Type B pancreatic cell (in vitro differentiated cells): ENCODE data around the gene RAI1. TPM values are rescaled to one million over a fixed set of nuclear protein-coding genes. Genes with fewer than 3 reads are reported as not detected.
A peak's percentile ranks its signal among the peaks of the same experiment; 100 is the strongest.

ENCODE experiments used
- DNase-seq: peaks from one replicate; pipeline ENCODE4 v3.0.0; 2021; ENCODE audit warnings: mixed read lengths; ENCODE audit not compliant: unreplicated experiment; ENCODE audit errors: extremely low spot score
- H3K27ac Mint-ChIP-seq: 2 replicates; pipeline ENCODE4 v1.8.0; 2021; ENCODE audit warnings: mild to moderate bottlenecking, mixed read lengths
- H3K27me3 Mint-ChIP-seq: 2 replicates; pipeline ENCODE4 v1.8.0; 2021; ENCODE audit warnings: mixed read lengths
- H3K36me3 Mint-ChIP-seq: 2 replicates; pipeline ENCODE4 v1.8.0; 2021; ENCODE audit warnings: mixed read lengths
- H3K4me1 Mint-ChIP-seq: one replicate; pipeline ENCODE4 v1.8.0; 2021; ENCODE audit warnings: mixed read lengths; ENCODE audit not compliant: unreplicated experiment
- H3K4me3 Mint-ChIP-seq: 2 replicates; pipeline ENCODE4 v1.8.0; 2021; ENCODE audit warnings: mild to moderate bottlenecking, mixed read lengths
- H3K9me3 Mint-ChIP-seq: 2 replicates; pipeline ENCODE4 v1.8.0; 2021; ENCODE audit warnings: mixed read lengths
- total RNA-seq: library from RNA; stranded (reverse); gene quantifications from 2 replicates; pipeline ENCODE4 v1.2.1, GENCODE V29; 2021; ENCODE audit warnings: low replicate concordance
- TF ChIP-seq, protein P1 (sequence below): fragments of 200-600 bp; sonication (generic); conservative IDR thresholded peaks from 2 replicates; pipeline ENCODE4 v1.5.0; 2021; ENCODE audit warnings: antibody characterized with exemption, mild to moderate bottlenecking

The RAI1 gene
- total RNA-seq, 1 donor from 2014 or later = 61.1 TPM

DNA sequence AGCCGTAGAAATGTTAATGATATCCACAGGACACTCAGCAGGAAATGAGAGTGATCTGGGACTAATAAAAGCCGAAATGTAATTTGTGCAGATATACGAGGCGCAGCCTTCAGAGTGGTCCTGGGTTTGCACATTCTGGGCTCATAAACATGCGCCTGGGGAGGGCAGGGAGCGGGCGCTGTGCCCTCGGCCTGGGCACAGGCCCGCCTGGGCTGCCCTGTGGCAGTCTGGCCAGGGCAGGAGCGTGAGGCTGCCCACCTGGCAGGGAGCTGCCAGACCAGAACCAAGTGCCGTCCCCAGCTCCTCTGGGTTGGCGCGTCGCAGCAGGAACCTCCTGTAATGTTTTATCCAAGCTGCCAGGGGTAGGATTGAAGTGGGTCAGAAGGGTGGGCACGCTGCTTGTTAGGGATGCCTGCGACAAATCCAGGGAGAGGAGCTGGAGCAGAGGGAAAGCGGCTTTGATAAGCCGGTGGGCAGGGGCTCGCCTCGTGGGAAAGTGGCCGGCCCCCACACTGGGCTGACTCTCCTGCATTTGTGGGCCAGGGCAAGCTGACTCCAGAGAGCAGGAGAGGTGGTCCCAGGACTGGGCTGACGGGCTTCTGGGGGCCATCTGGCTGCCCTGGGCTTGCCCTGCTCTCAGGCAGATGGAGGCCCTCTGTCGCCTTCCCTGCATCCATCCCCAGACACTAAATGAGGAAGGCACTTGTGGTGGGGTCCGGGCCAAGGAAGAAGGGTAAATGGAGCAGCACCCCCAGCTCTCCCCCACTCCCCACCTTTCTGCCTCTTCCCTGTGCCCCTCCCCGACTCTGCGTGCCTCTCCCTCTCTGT lies 109.6 kb downstream of the RAI1 start:
- no peak for DNase-seq
- TF ChIP-seq, protein P1, sequence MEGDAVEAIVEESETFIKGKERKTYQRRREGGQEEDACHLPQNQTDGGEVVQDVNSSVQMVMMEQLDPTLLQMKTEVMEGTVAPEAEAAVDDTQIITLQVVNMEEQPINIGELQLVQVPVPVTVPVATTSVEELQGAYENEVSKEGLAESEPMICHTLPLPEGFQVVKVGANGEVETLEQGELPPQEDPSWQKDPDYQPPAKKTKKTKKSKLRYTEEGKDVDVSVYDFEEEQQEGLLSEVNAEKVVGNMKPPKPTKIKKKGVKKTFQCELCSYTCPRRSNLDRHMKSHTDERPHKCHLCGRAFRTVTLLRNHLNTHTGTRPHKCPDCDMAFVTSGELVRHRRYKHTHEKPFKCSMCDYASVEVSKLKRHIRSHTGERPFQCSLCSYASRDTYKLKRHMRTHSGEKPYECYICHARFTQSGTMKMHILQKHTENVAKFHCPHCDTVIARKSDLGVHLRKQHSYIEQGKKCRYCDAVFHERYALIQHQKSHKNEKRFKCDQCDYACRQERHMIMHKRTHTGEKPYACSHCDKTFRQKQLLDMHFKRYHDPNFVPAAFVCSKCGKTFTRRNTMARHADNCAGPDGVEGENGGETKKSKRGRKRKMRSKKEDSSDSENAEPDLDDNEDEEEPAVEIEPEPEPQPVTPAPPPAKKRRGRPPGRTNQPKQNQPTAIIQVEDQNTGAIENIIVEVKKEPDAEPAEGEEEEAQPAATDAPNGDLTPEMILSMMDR = no peak
- Mint-ChIP-seq H3K4me3 (peak overlapping the region; percentile 57), H3K27ac (peak overlapping the region; percentile 80), H3K36me3 (peaks cover 5% of the 10 kb centered on the region), H3K4me1 (peaks cover 63% of the 10 kb centered on the region), H3K27me3 (no peaks in the 10 kb centered on the region), H3K9me3 (no peaks in the 10 kb centered on the region)

DNA sequence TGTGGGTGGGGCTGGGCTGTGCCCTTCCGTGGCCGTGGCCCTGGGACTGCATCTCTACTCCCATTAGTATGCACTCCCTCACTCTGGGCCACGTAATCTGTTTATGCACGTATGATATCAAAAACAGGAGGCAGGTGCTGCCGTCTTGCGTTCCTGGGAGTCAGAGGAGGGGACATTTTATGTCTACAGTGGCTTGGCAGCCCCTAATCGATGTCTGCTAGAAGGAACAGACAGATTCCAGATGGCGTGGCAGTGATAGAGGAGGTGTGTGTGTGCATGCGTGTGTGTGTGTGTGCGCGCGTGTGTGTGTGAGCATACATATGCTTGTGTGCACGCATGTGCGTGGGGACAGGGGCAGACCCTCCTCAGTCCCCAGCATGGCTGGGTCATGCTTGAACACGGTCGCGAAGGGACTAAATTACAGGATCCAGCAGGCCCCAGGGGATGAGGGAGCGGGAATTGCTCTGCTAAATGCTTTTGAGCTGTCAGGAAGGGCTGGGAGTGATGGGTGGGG lies 110.8 kb downstream of the RAI1 start:
- Mint-ChIP-seq H3K27ac (peak overlapping the region; percentile 85), H3K4me1 (peaks cover 55% of the 10 kb centered on the region), H3K4me3 (peak overlapping the region; percentile 71), H3K9me3 (no peaks in the 10 kb centered on the region), H3K27me3 (no peaks in the 10 kb centered on the region), H3K36me3 (peaks cover 5% of the 10 kb centered on the region)
- TF ChIP-seq, protein P1 = no peak
- no peak for DNase-seq

DNA sequence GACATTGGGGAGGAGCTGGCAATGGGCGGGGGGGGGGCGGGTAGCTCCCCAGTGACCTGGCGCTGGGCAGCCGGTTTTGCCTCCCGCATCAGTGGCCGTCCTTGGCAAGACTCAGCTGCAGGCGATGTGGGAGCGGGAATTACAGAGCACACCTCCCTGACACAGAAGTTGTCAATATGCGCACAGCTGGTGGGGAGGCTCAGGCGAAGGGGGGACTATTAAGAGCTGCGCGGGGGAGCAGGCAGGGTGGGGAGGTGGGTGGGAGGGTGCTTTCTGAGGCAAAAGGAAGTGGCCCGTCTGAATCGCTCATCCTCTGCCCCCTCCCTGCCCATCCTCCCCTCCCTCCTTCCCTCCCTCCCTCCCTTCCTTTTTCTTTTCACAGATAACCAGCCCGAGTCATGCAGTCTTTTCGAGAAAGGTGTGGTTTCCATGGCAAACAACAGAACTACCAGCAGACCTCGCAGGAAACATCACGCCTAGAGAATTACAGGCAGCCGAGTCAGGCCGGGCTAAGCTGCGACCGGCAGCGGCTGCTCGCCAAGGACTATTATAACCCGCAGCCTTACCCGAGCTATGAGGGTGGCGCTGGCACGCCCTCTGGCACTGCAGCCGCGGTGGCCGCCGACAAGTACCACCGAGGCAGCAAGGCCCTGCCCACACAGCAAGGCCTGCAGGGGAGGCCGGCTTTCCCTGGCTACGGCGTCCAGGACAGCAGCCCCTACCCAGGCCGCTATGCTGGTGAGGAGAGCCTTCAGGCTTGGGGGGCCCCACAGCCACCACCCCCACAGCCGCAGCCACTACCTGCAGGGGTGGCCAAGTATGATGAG lies 111.5 kb downstream of the RAI1 start:
- Mint-ChIP-seq H3K4me1 (peaks cover 53% of the 10 kb centered on the region), H3K4me3 (no peak overlapping the region), H3K9me3 (no peaks in the 10 kb centered on the region), H3K27me3 (no peaks in the 10 kb centered on the region), H3K36me3 (peaks cover 5% of the 10 kb centered on the region), H3K27ac (peak overlapping the region; percentile 85)
- no peak for DNase-seq
- TF ChIP-seq, protein P1 = no peak

DNA sequence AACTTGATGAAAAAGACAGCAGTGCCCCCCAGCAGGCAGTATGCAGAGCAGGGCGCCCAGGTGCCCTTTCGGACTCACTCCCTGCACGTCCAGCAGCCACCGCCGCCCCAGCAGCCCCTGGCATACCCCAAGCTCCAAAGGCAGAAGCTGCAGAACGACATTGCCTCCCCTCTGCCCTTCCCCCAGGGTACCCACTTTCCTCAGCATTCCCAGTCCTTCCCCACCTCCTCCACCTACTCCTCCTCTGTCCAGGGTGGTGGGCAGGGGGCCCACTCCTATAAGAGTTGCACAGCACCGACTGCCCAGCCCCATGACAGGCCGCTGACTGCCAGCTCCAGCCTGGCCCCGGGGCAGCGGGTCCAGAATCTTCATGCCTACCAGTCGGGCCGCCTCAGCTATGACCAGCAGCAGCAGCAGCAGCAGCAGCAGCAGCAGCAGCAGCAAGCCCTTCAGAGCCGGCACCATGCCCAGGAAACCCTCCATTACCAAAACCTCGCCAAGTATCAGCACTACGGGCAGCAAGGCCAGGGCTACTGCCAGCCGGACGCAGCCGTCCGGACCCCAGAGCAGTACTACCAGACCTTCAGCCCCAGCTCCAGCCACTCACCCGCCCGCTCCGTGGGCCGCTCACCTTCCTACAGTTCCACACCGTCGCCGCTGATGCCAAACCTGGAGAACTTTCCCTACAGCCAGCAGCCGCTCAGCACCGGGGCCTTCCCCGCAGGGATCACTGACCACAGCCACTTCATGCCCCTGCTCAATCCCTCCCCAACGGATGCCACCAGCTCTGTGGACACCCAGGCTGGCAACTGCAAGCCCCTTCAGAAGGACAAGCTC lies 112.3 kb downstream of the RAI1 start:
- H3K9me3 Mint-ChIP-seq = no peaks in the 10 kb centered on the region
- no peak overlapping the region for H3K27ac Mint-ChIP-seq
- H3K27me3 Mint-ChIP-seq = no peaks in the 10 kb centered on the region
- H3K4me1 Mint-ChIP-seq = peaks cover 48% of the 10 kb centered on the region
- TF ChIP-seq, protein P1 = no peak
- H3K4me3 Mint-ChIP-seq = peak overlapping the region; percentile 25
- H3K36me3 Mint-ChIP-seq = peaks cover 5% of the 10 kb centered on the region
- DNase-seq = no peak

DNA sequence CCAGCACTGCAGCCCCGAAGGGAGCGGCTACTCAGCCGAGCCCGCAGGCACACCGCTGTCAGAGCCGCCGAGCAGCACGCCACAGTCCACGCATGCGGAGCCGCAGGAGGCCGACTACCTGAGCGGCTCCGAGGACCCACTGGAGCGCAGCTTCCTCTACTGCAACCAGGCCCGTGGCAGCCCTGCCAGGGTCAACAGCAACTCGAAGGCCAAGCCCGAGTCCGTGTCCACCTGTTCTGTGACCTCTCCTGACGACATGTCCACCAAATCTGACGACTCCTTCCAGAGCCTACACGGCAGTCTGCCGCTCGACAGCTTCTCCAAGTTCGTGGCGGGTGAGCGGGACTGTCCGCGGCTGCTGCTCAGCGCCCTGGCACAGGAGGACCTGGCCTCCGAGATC lies 113.1 kb downstream of the RAI1 start:
- no peak overlapping the region for H3K27ac Mint-ChIP-seq
- H3K36me3 Mint-ChIP-seq = peaks cover 5% of the 10 kb centered on the region
- H3K4me1 Mint-ChIP-seq = peaks cover 41% of the 10 kb centered on the region
- no peaks in the 10 kb centered on the region for H3K9me3 Mint-ChIP-seq
- TF ChIP-seq, protein P1 = no peak
- H3K4me3 Mint-ChIP-seq = no peak overlapping the region
- DNase-seq = no peak
- H3K27me3 Mint-ChIP-seq = no peaks in the 10 kb centered on the region
